GM12878 (cell line): ENCODE measurements around the gene ABHD3. TPM values are rescaled to one million over a fixed set of nuclear protein-coding genes. Genes with fewer than 3 reads are reported as not detected.

Experiments
- ATAC-seq: fragments of 200-7000 bp; cut with Tn5 transposase; 3 replicates; pipeline ENCODE4 v1.9.1; 2020; ENCODE audit warnings: mild to moderate bottlenecking, moderate library complexity
- BruUV-seq: library from RNA; stranded (reverse); fragments of 400-500 nt; replicated peaks from 2 replicates; lab custom pipeline; 2021; lab: Mats Ljungman, UMichigan
- CTCF ChIA-PET: fragments of 300-600 bp; sonication (Branson Sonifier 250); formaldehyde crosslinking; extraction: SDS; loops from one replicate; lab custom pipeline; 2021; ENCODE audit warnings: inconsistent platforms; lab: Yijun Ruan, JAX
- POLR2A ChIA-PET: fragments of 350-600 bp; formaldehyde crosslinking; extraction: SDS; loops from one replicate; lab custom pipeline; 2021; ENCODE audit warnings: inconsistent platforms; lab: Charles Lee
- RAD21 ChIA-PET: fragments of 300-600 bp; sonication (Branson Sonifier 250); formaldehyde crosslinking; loops from one replicate; lab custom pipeline; 2023; ENCODE audit warnings: antibody characterized with exemption; ENCODE audit not compliant: unreplicated experiment; lab: Charles Lee
- SMC1A ChIA-PET: fragments of 300-600 bp; sonication (Branson Sonifier 250); formaldehyde crosslinking; loops from one replicate; lab custom pipeline; 2023; ENCODE audit not compliant: unreplicated experiment, uncharacterized antibody; lab: Charles Lee
- DNase-seq: peaks from one replicate; pipeline ENCODE4 v3.0.0-alpha.2; 2011; ENCODE audit warnings: low read depth, low spot score
- FAIRE-seq: peaks from 3 replicates; lab custom pipeline; 2011; peaks lifted over from hg19 to GRCh38; lab: Jason Lieb, UNC
- H2AFZ ChIP-seq: 2 replicates; pipeline ENCODE4 v1.6.0; 2011; ENCODE audit warnings: low read depth, low read length, control low read depth; ENCODE audit not compliant: control insufficient read depth
- H3K27ac ChIP-seq: 2 replicates; pipeline ENCODE4 v1.5.1; 2011; ENCODE audit warnings: control low read depth; ENCODE audit not compliant: control insufficient read depth, insufficient read depth
- H3K27me3 ChIP-seq, 2 experiments: replicated peaks in 1 of 2; 2 replicates each; pipeline versions ENCODE4 v1.6.0 to v1.6.1; 2011; ENCODE audit warnings: low read length in 1 of 2; ENCODE audit not compliant: control insufficient read depth in 2 of 2, insufficient read depth in 2 of 2
- H3K36me3 ChIP-seq, 2 experiments: 2 replicates each; pipeline ENCODE4 v1.5.1; 2011; ENCODE audit warnings: low read length in 1 of 2; ENCODE audit not compliant: control insufficient read depth in 2 of 2, insufficient read depth in 2 of 2
- H3K4me1 ChIP-seq: 2 replicates; pipeline ENCODE4 v1.6.1; 2011; ENCODE audit warnings: mild to moderate bottlenecking, low read length, moderate library complexity, mixed read lengths; ENCODE audit not compliant: control insufficient read depth, insufficient read depth
- H3K4me2 ChIP-seq: 2 replicates; pipeline ENCODE4 v1.6.0; 2011; ENCODE audit warnings: control low read depth; ENCODE audit not compliant: control insufficient read depth, insufficient read depth
- H3K4me3 ChIP-seq: fragments of 200-600 bp; sonication (generic); 2 replicates; pipeline ENCODE4 v1.5.1; 2016
- H3K79me2 ChIP-seq: 2 replicates; pipeline ENCODE4 v1.6.0; 2011; ENCODE audit warnings: low read length; ENCODE audit not compliant: control insufficient read depth, insufficient read depth
- H3K9ac ChIP-seq: 2 replicates; pipeline ENCODE4 v1.8.0; 2011; ENCODE audit warnings: low read length, control low read depth, mixed read lengths; ENCODE audit not compliant: control insufficient read depth, insufficient read depth
- H3K9me3 ChIP-seq: replicated peaks from 3 replicates; pipeline ENCODE4 v1.5.1; 2011; ENCODE audit warnings: mild to moderate bottlenecking, low read length; ENCODE audit not compliant: control insufficient read depth, insufficient read depth
- H4K20me1 ChIP-seq: 2 replicates; pipeline ENCODE4 v1.6.0; 2011; ENCODE audit not compliant: control insufficient read depth, insufficient read depth
- CBX3 ChIP-seq: fragments of 200-600 bp; sonication (generic); IDR thresholded peaks from 2 replicates; pipeline ENCODE4 v1.6.1; 2016; ENCODE audit warnings: low read depth, borderline replicate concordance
- EP300 ChIP-seq, 2 experiments: fragments of 150-350 bp in 1 of 2; IDR thresholded peaks; 2 replicates each; pipeline ENCODE4 v1.6.1; 2011 to 2012; ENCODE audit warnings: low read depth in 2 of 2, low read length in 2 of 2, borderline replicate concordance in 1 of 2, improper control_type of control experiment in 1 of 2, inconsistent platforms in 1 of 2; ENCODE audit not compliant: control insufficient read depth in 1 of 2
- HDAC2 ChIP-seq: fragments of 200-600 bp; sonication (generic); IDR thresholded peaks from 2 replicates; pipeline ENCODE4 v1.6.1; 2017
- JUND ChIP-seq: IDR thresholded peaks from 2 replicates; pipeline ENCODE4 v1.6.1; 2012; ENCODE audit warnings: low read depth, mild to moderate bottlenecking, low read length, improper control_type of control experiment, moderate library complexity
- KDM1A ChIP-seq: fragments of 200-600 bp; sonication (generic); IDR thresholded peaks from 2 replicates; pipeline ENCODE4 v1.6.1; 2016; ENCODE audit warnings: borderline replicate concordance
- LARP7 ChIP-seq: fragments of 450-650 bp; IDR thresholded peaks from 2 replicates; pipeline ENCODE4 v1.6.1; 2017; ENCODE audit warnings: mild to moderate bottlenecking
- MEF2B ChIP-seq: fragments of 450-650 bp; IDR thresholded peaks from 2 replicates; pipeline ENCODE4 v1.6.1; 2018; ENCODE audit warnings: mild to moderate bottlenecking, moderate library complexity; ENCODE audit not compliant: partially characterized antibody, poor library complexity, severe bottlenecking
- NRF1 ChIP-seq: conservative IDR thresholded peaks from 2 replicates; pipeline ENCODE4 v1.6.1; 2011; ENCODE audit warnings: mild to moderate bottlenecking, low read depth, low read length, improper control_type of control experiment
- PML ChIP-seq: IDR thresholded peaks from 2 replicates; pipeline ENCODE4 v1.6.1; 2012; ENCODE audit warnings: low read length, inconsistent platforms
- SPI1 ChIP-seq: IDR thresholded peaks from 2 replicates; pipeline ENCODE4 v1.6.1; 2011; ENCODE audit warnings: low read depth, mild to moderate bottlenecking, low read length, moderate library complexity, borderline replicate concordance; ENCODE audit not compliant: insufficient read depth
- TBL1XR1 ChIP-seq: IDR thresholded peaks from 2 replicates; pipeline ENCODE4 v1.6.1; 2012; ENCODE audit warnings: low read depth, low read length, improper control_type of control experiment
- ZNF217 ChIP-seq: fragments of 450-650 bp; IDR thresholded peaks from 2 replicates; pipeline ENCODE4 v1.6.1; 2017; ENCODE audit warnings: antibody characterized with exemption, mild to moderate bottlenecking
- ZSCAN29 ChIP-seq: fragments of 450-650 bp; IDR thresholded peaks from 2 replicates; pipeline ENCODE4 v1.6.1; 2017; ENCODE audit warnings: mild to moderate bottlenecking, moderate library complexity
- WGBS: methylation state at CpG from one replicate; pipeline ENCODE4 v1.1.6; 2016; ENCODE audit warnings: low lambda C conversion rate; ENCODE audit not compliant: insufficient replicate concordance, insufficient coverage; ENCODE audit errors: missing lambda C conversion rate; 5-methylcytosine and 5-hydroxymethylcytosine counted together
- in situ Hi-C: fragments of 300-500 bp; cut with MboI; formaldehyde crosslinking; loops from 9 replicates; pipeline ENCODE4 v1.14.3; 2018; ENCODE audit warnings: mixed read lengths
- intact Hi-C: fragments of 100-400 bp; cut with micrococcal nuclease; formaldehyde crosslinking; loops from one replicate; pipeline ENCODE4 v1.14.2; 2022; ENCODE audit not compliant: unreplicated experiment
- polyA plus RNA-seq, 11 experiments: library from polyadenylated mRNA; depleted of rRNA in 4 of 11; unstranded in 6 of 11; stranded (reverse) in 5 of 11; fragments of >200 nt; fragmentation: Nextera tagmentation in 4 of 11; fragmentation: Illumina TruSeq in 1 of 11; extraction: Ambion mirVana in 4 of 11; extraction: Trizol in 1 of 11; gene quantifications; 1 replicate in 1 of 11; 2 replicates in 10 of 11; pipeline versions ENCODE4 v1.2.1 to v1.2.3, GENCODE V29; 2011 to 2016; ENCODE audit warnings: inconsistent platforms in 2 of 11, missing spikeins in 2 of 11, low read depth in 1 of 11
- total RNA-seq, 4 experiments: library from RNA; depleted of rRNA in 3 of 4; stranded (reverse); fragments of >200 nt in 3 of 4; fragmentation: Illumina TruSeq in 1 of 4; extraction: Trizol in 1 of 4; gene quantifications; 2 replicates each; pipeline versions ENCODE4 v1.2.1 to v1.2.3, GENCODE V29; 2013 to 2021
- TF ChIP-seq, protein P1 (sequence below): IDR thresholded peaks from 2 replicates; pipeline ENCODE4 v1.6.1; 2011; ENCODE audit warnings: borderline replicate concordance, low read depth, mild to moderate bottlenecking, moderate library complexity, mixed read lengths, low read length; ENCODE audit not compliant: insufficient read depth; ENCODE audit errors: extremely low read length
- TF ChIP-seq, protein P2 (sequence below): fragments of 150-350 bp; IDR thresholded peaks from 2 replicates; pipeline ENCODE4 v1.6.1; 2014; ENCODE audit warnings: mild to moderate bottlenecking, low read depth, low read length
- TF ChIP-seq, protein P3 (sequence below): fragments of 450-650 bp; IDR thresholded peaks from 2 replicates; pipeline ENCODE4 v1.6.1; 2016; ENCODE audit warnings: mild to moderate bottlenecking, moderate library complexity, borderline replicate concordance

The ABHD3 gene
- total and polyA plus RNA-seq, 10 of the 15 experiments (the other 5 are each of a cell fraction or from before 2014, with no cell fraction given): 4.9 to 49.8 (median 18.3) TPM

DNA sequence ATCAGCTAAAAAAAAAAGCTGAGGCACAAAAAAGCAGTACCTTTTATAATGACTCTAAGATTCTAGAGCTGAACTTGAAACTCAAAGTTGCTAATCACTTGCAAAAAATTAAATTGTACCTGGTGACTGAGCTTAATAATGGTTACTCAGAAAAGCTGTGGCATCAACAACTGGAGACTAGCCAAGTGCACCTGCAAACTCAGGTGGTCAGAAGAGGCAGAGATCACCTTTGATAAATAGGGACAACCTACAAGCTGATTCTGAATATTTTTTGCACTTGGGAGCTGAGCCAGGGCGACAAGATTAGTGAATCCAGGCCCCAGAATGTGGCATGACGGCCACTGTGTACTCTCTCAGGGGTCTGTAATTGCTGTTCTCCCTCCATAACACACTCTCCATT lies 3.0 kb downstream of the ABHD3 start:
- DNase-seq (no peak), FAIRE-seq (no peak), ATAC-seq (no peak)
- 0 out of 4 replicates have a peak, but pooled peaks cover 0 to 3% of the 10 kb centered on the region in 2 experiments for H3K36me3 ChIP-seq
- no TSS peak for BruUV-seq
- in situ Hi-C loops: no loop called here
- no peak overlapping the region for H2AFZ ChIP-seq
- H3K9ac ChIP-seq: no peak overlapping the region
- no peaks in the 10 kb centered on the region for H3K27me3 ChIP-seq
- 92% methylated on average over 2 of the region's 2 CpGs for WGBS
- POLR2A ChIA-PET: interaction anchor here (0.6 to 1.4 kb wide), 4 partner anchors 12 to 104 kb away, joined by 3 read pairs; partner anchors contain the start of gene ESCO1
- H3K4me3 ChIP-seq: no peak overlapping the region
- H3K79me2 ChIP-seq: peaks cover 14% of the 10 kb centered on the region
- no peak overlapping the region for H3K27ac ChIP-seq
- SMC1A ChIA-PET: interaction anchor here (0.8 to 2.1 kb wide), 9 partner anchors 10 to 102 kb away, joined by 3 to 6 read pairs (median 4); no protein-coding TSS in a partner anchor
- RAD21 ChIA-PET: interaction anchor here (1.1 kb wide), 1 partner anchor 15 kb away, joined by 3 read pairs; no protein-coding TSS in a partner anchor
- no peaks in the 10 kb centered on the region; the same call in 2 of the 3 replicates for H3K9me3 ChIP-seq
- intact Hi-C loops: no loop called here
- no peaks in the 10 kb centered on the region for H4K20me1 ChIP-seq
- H3K4me2 ChIP-seq: peak overlapping the region; percentile 14; the same call in 1 of the 2 replicates
- H3K4me1 ChIP-seq: no peaks in the 10 kb centered on the region
- CTCF ChIA-PET: interaction anchor here (0.6 to 1.9 kb wide), 4 partner anchors 9 to 102 kb away, joined by 3 to 6 read pairs (median 5); partner anchors contain the start of gene ESCO1
- no peak for TF ChIP-seq ZSCAN29
- TF ChIP-seq MEF2B: no peak
- TF ChIP-seq, protein P1, sequence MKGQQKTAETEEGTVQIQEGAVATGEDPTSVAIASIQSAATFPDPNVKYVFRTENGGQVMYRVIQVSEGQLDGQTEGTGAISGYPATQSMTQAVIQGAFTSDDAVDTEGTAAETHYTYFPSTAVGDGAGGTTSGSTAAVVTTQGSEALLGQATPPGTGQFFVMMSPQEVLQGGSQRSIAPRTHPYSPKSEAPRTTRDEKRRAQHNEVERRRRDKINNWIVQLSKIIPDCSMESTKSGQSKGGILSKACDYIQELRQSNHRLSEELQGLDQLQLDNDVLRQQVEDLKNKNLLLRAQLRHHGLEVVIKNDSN: no peak
- no peak for TF ChIP-seq LARP7
- TF ChIP-seq EP300 (IDR thresholded peaks at IDR 0.05; ENCODE audit: borderline replicate concordance in 1 of 2, control insufficient read depth in 1 of 2, low read depth in 2 of 2, low read length in 2 of 2): no peak
- no peak for TF ChIP-seq JUND
- TF ChIP-seq KDM1A: no peak
- TF ChIP-seq TBL1XR1: no peak
- TF ChIP-seq ZNF217: no peak
- TF ChIP-seq NRF1: no peak
- TF ChIP-seq, protein P2, sequence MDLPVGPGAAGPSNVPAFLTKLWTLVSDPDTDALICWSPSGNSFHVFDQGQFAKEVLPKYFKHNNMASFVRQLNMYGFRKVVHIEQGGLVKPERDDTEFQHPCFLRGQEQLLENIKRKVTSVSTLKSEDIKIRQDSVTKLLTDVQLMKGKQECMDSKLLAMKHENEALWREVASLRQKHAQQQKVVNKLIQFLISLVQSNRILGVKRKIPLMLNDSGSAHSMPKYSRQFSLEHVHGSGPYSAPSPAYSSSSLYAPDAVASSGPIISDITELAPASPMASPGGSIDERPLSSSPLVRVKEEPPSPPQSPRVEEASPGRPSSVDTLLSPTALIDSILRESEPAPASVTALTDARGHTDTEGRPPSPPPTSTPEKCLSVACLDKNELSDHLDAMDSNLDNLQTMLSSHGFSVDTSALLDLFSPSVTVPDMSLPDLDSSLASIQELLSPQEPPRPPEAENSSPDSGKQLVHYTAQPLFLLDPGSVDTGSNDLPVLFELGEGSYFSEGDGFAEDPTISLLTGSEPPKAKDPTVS: no peak
- TF ChIP-seq, protein P3, sequence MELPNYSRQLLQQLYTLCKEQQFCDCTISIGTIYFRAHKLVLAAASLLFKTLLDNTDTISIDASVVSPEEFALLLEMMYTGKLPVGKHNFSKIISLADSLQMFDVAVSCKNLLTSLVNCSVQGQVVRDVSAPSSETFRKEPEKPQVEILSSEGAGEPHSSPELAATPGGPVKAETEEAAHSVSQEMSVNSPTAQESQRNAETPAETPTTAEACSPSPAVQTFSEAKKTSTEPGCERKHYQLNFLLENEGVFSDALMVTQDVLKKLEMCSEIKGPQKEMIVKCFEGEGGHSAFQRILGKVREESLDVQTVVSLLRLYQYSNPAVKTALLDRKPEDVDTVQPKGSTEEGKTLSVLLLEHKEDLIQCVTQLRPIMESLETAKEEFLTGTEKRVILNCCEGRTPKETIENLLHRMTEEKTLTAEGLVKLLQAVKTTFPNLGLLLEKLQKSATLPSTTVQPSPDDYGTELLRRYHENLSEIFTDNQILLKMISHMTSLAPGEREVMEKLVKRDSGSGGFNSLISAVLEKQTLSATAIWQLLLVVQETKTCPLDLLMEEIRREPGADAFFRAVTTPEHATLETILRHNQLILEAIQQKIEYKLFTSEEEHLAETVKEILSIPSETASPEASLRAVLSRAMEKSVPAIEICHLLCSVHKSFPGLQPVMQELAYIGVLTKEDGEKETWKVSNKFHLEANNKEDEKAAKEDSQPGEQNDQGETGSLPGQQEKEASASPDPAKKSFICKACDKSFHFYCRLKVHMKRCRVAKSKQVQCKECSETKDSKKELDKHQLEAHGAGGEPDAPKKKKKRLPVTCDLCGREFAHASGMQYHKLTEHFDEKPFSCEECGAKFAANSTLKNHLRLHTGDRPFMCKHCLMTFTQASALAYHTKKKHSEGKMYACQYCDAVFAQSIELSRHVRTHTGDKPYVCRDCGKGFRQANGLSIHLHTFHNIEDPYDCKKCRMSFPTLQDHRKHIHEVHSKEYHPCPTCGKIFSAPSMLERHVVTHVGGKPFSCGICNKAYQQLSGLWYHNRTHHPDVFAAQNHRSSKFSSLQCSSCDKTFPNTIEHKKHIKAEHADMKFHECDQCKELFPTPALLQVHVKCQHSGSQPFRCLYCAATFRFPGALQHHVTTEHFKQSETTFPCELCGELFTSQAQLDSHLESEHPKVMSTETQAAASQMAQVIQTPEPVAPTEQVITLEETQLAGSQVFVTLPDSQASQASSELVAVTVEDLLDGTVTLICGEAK: no peak
- TF ChIP-seq PML: no peak
- no peak for TF ChIP-seq HDAC2
- TF ChIP-seq SPI1: no peak
- no peak for TF ChIP-seq CBX3
